GM23248 (cell line): ENCODE results near the gene SPATA16.

Experiments
- EZH2 ChIP-seq: fragments of 200-600 bp; sonication (generic); IDR thresholded peaks from 2 replicates; pipeline ENCODE4 v1.6.1; 2018; ENCODE audit warnings: antibody characterized with exemption, mild to moderate bottlenecking; ENCODE audit not compliant: insufficient read depth, poor library complexity, severe bottlenecking
- EZH2phosphoT487 ChIP-seq: fragments of 200-600 bp; sonication (generic); IDR thresholded peaks from 2 replicates; pipeline ENCODE4 v1.6.1; 2018; ENCODE audit warnings: antibody characterized with exemption, moderate library complexity, mild to moderate bottlenecking, low read depth; ENCODE audit not compliant: insufficient read depth

GRCh38 chr3:173140986-173141385, at the start of gene SPATA16:
- no peak for TF ChIP-seq EZH2phosphoT487
- no peak for TF ChIP-seq EZH2
